GM12891 (cell line): ENCODE results near the gene RFWD3.

Source experiments
- POLR2A ChIP-seq: IDR thresholded peaks from 2 replicates; pipeline ENCODE4 v1.6.1; 2011; ENCODE audit warnings: low read depth, low read length, control low read depth
- POLR2AphosphoS5 ChIP-seq: IDR thresholded peaks from 2 replicates; pipeline ENCODE4 v1.6.1; 2011; ENCODE audit warnings: low read depth, low read length, control low read depth
- SPI1 ChIP-seq: IDR thresholded peaks from 2 replicates; pipeline ENCODE4 v1.6.1; 2011; ENCODE audit warnings: low read depth, low read length, control low read depth

DNA sequence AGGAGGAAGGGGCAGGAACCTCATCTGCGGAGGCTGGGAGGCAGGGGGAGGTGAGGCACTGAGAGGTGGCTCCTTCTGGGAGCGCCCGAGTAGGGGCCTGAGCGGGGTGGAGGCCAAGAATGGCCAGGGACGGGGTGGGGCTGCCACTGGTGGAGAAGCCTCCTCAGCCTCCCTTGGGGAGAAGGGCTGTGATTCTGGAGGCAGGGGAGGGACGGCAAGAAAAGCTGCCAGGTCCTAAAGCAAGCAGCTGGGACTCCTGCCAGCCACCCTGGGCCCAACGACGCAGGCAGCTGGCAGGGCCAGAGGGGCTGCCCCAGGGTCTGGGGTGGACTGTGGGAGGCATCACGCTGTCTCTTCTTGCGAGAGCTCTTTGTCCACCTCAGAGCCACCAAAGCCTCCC lies 46.6 kb upstream of the RFWD3 start:
- no peak for TF ChIP-seq POLR2A
- TF ChIP-seq POLR2AphosphoS5: no peak
- TF ChIP-seq SPI1: no peak
